ENCODE measurements around the gene CATSPERZ. TPM values are rescaled to one million over a fixed set of nuclear protein-coding genes. Genes with fewer than 3 reads are reported as not detected.

CATSPERZ gene
- 0.59 TPM in 1 of 2 replicates, not detected in the other for total RNA-seq

- Mint-ChIP-seq H3K9me3 (no peaks in the 10 kb centered on the region), H3K36me3 (ENCODE audit: low read depth) (no peaks in the 10 kb centered on the region), H3K27me3 (ENCODE audit: low read depth) (peaks cover 51% of the 10 kb centered on the region), H3K4me3 (ENCODE audit: low read depth) (peak within 1 kb of the TSS; percentile 67), H3K4me1 (ENCODE audit: low read depth) (peaks cover 18% of the 10 kb centered on the region), H3K27ac (no peak within 1 kb of the TSS)
- intact Hi-C loops (cut with micrococcal nuclease) = no loop called here
- no peak for DNase-seq (ENCODE audit: low spot score)
Observed at GRCh38 chr11:64299847-64300648, at the start of gene CATSPERZ. Gene CATSPERZ (plus strand): TSS chr11:64300358. CDS start chr11:64300411, 53 bp downstream.

GRCh38 chr11:64250415-64251015, 49.6 kb upstream of the CATSPERZ start:
- DNase-seq (ENCODE audit: low spot score) = no peak
- H3K27ac Mint-ChIP-seq = no peak overlapping the region
- no peaks in the 10 kb centered on the region for H3K27me3 Mint-ChIP-seq (ENCODE audit: low read depth)
- peak overlapping the region; percentile 81 for H3K4me3 Mint-ChIP-seq (ENCODE audit: low read depth)
- H3K4me1 Mint-ChIP-seq (ENCODE audit: low read depth) = peaks cover 21% of the 10 kb centered on the region
- intact Hi-C loops (cut with micrococcal nuclease) = loop anchor here (1.0 to 2.0 kb wide), 2 partner anchors 19 to 54 kb away; partner anchors contain the start of gene ESRRA
- no peaks in the 10 kb centered on the region for H3K9me3 Mint-ChIP-seq
- H3K36me3 Mint-ChIP-seq (ENCODE audit: low read depth) = peaks cover 4% of the 10 kb centered on the region

- no peaks in the 10 kb centered on the region for H3K36me3 Mint-ChIP-seq (ENCODE audit: low read depth)
- peaks cover 21% of the 10 kb centered on the region for H3K4me1 Mint-ChIP-seq (ENCODE audit: low read depth)
- H3K4me3 Mint-ChIP-seq (ENCODE audit: low read depth) = peak within 1 kb of the TSS; percentile 93
- H3K27ac Mint-ChIP-seq = peak within 1 kb of the TSS; percentile 63
- intact Hi-C loops (cut with micrococcal nuclease) = loop anchor here (1.0 to 2.0 kb wide), 2 partner anchors 18 to 54 kb away; partner anchors contain the start of gene ESRRA
- peak; percentile 49 for DNase-seq (ENCODE audit: low spot score)
- no peaks in the 10 kb centered on the region for H3K27me3 Mint-ChIP-seq (ENCODE audit: low read depth)
- H3K9me3 Mint-ChIP-seq = no peaks in the 10 kb centered on the region
Observed at GRCh38 chr11:64251016-64251752, 49.0 kb upstream of the CATSPERZ start, which contains the start of gene PLCB3. Gene PLCB3 (plus strand): TSS chr11:64251530. CDS start chr11:64251650, 120 bp downstream.

- Mint-ChIP-seq H3K27ac (peak overlapping the region; percentile 63), H3K4me3 (ENCODE audit: low read depth) (peak overlapping the region; percentile 93), H3K36me3 (ENCODE audit: low read depth) (no peaks in the 10 kb centered on the region), H3K4me1 (ENCODE audit: low read depth) (peaks cover 21% of the 10 kb centered on the region), H3K27me3 (ENCODE audit: low read depth) (no peaks in the 10 kb centered on the region), H3K9me3 (no peaks in the 10 kb centered on the region)
- DNase-seq (ENCODE audit: low spot score) = no peak
- intact Hi-C loops (cut with micrococcal nuclease) = loop anchor here (1.0 to 2.0 kb wide), 2 partner anchors 18 to 53 kb away; partner anchors contain the start of gene ESRRA
Observed at GRCh38 chr11:64251753-64252002, 48.5 kb upstream of the CATSPERZ start.

- H3K4me1 Mint-ChIP-seq (ENCODE audit: low read depth) = peaks cover 18% of the 10 kb centered on the region
- no peaks in the 10 kb centered on the region for H3K27me3 Mint-ChIP-seq (ENCODE audit: low read depth)
- H3K36me3 Mint-ChIP-seq (ENCODE audit: low read depth) = no peaks in the 10 kb centered on the region
- H3K27ac Mint-ChIP-seq = peak overlapping the region; percentile 63
- H3K4me3 Mint-ChIP-seq (ENCODE audit: low read depth) = peak overlapping the region; percentile 93
- no peak for DNase-seq (ENCODE audit: low spot score)
- intact Hi-C loops (cut with micrococcal nuclease) = no loop called here
- H3K9me3 Mint-ChIP-seq = no peaks in the 10 kb centered on the region
Observed at GRCh38 chr11:64252003-64252872, 47.9 kb upstream of the CATSPERZ start.

- intact Hi-C loops (cut with micrococcal nuclease) = no loop called here
- H3K9me3 Mint-ChIP-seq = no peaks in the 10 kb centered on the region
- H3K36me3 Mint-ChIP-seq (ENCODE audit: low read depth) = peaks cover 6% of the 10 kb centered on the region
- peak overlapping the region; percentile 39 for H3K4me3 Mint-ChIP-seq (ENCODE audit: low read depth)
- H3K27me3 Mint-ChIP-seq (ENCODE audit: low read depth) = no peaks in the 10 kb centered on the region
- H3K4me1 Mint-ChIP-seq (ENCODE audit: low read depth) = peaks cover 14% of the 10 kb centered on the region
- DNase-seq (ENCODE audit: low spot score) = no peak
- no peak overlapping the region for H3K27ac Mint-ChIP-seq
Observed at GRCh38 chr11:64253043-64253442, 47.1 kb upstream of the CATSPERZ start.

- H3K27ac Mint-ChIP-seq = no peak overlapping the region
- DNase-seq (ENCODE audit: low spot score) = no peak
- H3K36me3 Mint-ChIP-seq (ENCODE audit: low read depth) = peaks cover 6% of the 10 kb centered on the region
- H3K4me1 Mint-ChIP-seq (ENCODE audit: low read depth) = peaks cover 14% of the 10 kb centered on the region
- peak overlapping the region; percentile 39 for H3K4me3 Mint-ChIP-seq (ENCODE audit: low read depth)
- no peaks in the 10 kb centered on the region for H3K9me3 Mint-ChIP-seq
- intact Hi-C loops (cut with micrococcal nuclease) = no loop called here
- no peaks in the 10 kb centered on the region for H3K27me3 Mint-ChIP-seq (ENCODE audit: low read depth)
Observed at GRCh38 chr11:64253481-64253880, 46.7 kb upstream of the CATSPERZ start.

GRCh38 chr11:64254326-64254725, 45.8 kb upstream of the CATSPERZ start:
- Mint-ChIP-seq H3K36me3 (ENCODE audit: low read depth) (peaks cover 8% of the 10 kb centered on the region), H3K4me1 (ENCODE audit: low read depth) (peaks cover 15% of the 10 kb centered on the region), H3K4me3 (ENCODE audit: low read depth) (no peak overlapping the region), H3K27me3 (ENCODE audit: low read depth) (no peaks in the 10 kb centered on the region), H3K27ac (no peak overlapping the region), H3K9me3 (no peaks in the 10 kb centered on the region)
- intact Hi-C loops (cut with micrococcal nuclease) = no loop called here
- DNase-seq (ENCODE audit: low spot score) = no peak

- Mint-ChIP-seq H3K4me1 (ENCODE audit: low read depth) (peaks cover 17% of the 10 kb centered on the region), H3K4me3 (ENCODE audit: low read depth) (no peak overlapping the region), H3K27me3 (ENCODE audit: low read depth) (no peaks in the 10 kb centered on the region), H3K27ac (no peak overlapping the region), H3K36me3 (ENCODE audit: low read depth) (peaks cover 14% of the 10 kb centered on the region), H3K9me3 (no peaks in the 10 kb centered on the region)
- no peak for DNase-seq (ENCODE audit: low spot score)
- intact Hi-C loops (cut with micrococcal nuclease) = no loop called here
Observed at GRCh38 chr11:64255135-64256128, 44.7 kb upstream of the CATSPERZ start.

GRCh38 chr11:64256300-64256699, 43.9 kb upstream of the CATSPERZ start:
- Mint-ChIP-seq H3K4me3 (ENCODE audit: low read depth) (no peak overlapping the region), H3K9me3 (no peaks in the 10 kb centered on the region), H3K4me1 (ENCODE audit: low read depth) (peaks cover 14% of the 10 kb centered on the region), H3K27me3 (ENCODE audit: low read depth) (no peaks in the 10 kb centered on the region), H3K27ac (no peak overlapping the region), H3K36me3 (ENCODE audit: low read depth) (peaks cover 14% of the 10 kb centered on the region)
- no peak for DNase-seq (ENCODE audit: low spot score)
- intact Hi-C loops (cut with micrococcal nuclease) = no loop called here

GRCh38 chr11:64258356-64258755, 41.8 kb upstream of the CATSPERZ start:
- peaks cover 10% of the 10 kb centered on the region for H3K4me1 Mint-ChIP-seq (ENCODE audit: low read depth)
- H3K36me3 Mint-ChIP-seq (ENCODE audit: low read depth) = peaks cover 22% of the 10 kb centered on the region
- intact Hi-C loops (cut with micrococcal nuclease) = no loop called here
- DNase-seq (ENCODE audit: low spot score) = no peak
- no peaks in the 10 kb centered on the region for H3K9me3 Mint-ChIP-seq
- H3K27me3 Mint-ChIP-seq (ENCODE audit: low read depth) = no peaks in the 10 kb centered on the region
- no peak overlapping the region for H3K27ac Mint-ChIP-seq
- H3K4me3 Mint-ChIP-seq (ENCODE audit: low read depth) = no peak overlapping the region
